Measurements from ENCODE around the gene HSD3B1.

Gene HSD3B1

DNA sequence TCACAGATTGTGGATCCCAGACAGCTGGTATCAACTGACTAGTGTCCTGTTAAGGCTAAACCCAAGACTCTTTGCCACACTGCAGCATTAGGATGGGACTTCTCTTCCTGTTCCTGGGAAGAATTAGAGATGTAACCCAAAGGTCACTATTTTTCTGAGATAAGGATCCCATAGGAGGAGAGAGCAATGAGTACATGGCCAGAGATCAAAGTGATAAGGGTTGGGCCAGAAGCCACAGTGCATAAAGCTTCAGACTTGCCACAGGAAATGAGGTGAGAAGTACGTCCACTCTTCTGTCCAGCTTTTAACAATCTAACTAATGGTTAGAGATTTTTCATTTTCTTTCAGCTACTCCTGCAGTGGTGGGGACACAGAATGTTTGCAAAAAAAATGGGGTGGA, at the start of gene HSD3B1:
HSD3B1 (plus strand) TSS at position 270 of the 400 bp plus-strand sequence. CDS start 267 bp downstream, outside the sequence.
- DNase-seq: no peak

DNA sequence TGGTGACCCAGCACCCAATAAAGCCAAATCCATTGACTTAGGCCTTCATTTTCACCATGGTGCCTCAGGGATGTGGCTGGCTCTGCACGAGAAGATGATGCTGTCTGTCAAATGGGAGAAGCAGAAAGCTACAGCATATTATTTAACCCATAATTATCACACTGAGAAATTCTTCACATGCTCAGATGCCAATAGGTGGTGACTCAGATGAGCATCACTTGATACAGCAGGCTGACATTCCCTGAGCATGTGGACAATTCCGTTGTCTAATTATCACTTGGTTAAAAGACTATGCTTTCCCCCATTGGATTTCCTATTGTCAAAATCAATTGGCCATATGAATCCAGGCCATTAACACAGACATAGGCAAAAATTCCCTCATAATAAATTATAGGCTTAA, 44.0 kb upstream of the HSD3B1 start:
- no peak for DNase-seq

DNA sequence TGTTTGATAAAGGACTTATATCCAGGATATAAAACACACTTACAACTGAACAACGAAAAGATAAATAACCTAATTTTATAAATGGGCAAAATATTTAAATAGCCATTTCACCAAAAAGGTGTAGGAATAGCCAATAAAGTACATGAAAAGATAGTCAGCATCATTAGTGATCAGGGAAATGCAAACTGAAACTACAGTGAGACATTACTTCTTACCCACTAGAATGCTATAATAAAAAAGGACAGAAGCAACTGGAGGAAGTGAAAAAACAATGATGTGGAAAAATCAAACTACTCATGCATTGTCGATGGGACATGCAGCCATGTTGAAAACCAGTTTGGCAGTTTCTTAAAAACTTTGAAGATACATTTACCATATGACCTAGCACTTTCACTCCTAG, 43.4 kb upstream of the HSD3B1 start:
- DNase-seq: no peak

DNA sequence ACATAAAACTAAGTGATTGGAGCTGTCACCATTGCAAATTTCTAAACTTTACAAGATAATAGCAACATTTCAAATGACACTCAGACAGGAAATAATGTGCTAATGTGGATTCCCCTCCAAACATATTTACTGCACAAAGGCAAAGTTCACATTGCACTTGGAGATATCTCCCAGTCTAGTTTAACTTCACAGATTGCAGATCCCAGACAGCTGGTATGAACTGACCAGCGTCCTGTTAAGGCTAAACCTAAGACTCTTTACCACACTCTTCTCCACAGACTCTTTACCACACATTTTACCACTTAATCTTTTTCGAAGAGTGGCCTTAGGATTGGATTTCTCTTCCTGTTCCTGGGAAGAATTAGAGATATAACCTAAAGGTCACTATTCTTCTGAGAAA, 40.6 kb upstream of the HSD3B1 start:
- DNase-seq: no peak

DNA sequence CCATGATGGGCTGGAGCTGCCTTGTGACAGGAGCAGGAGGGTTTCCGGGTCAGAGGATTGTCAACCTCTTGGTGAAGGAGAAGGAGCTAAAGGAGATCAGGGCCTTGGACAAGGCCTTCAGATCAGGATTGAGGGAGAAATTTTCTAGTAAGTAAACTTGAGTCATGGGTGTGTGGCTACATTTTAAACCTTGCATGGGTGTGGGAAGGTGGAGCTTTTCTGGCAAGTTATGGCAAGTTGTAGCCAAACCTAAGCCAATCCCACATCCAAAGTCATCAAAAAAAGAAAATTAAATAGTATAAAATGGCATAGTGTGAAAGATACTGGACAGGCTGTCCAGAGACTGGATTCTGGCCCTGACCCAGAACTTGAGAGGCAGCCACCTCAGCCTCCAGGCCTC, 39.8 kb upstream of the HSD3B1 start:
- DNase-seq: no peak

DNA sequence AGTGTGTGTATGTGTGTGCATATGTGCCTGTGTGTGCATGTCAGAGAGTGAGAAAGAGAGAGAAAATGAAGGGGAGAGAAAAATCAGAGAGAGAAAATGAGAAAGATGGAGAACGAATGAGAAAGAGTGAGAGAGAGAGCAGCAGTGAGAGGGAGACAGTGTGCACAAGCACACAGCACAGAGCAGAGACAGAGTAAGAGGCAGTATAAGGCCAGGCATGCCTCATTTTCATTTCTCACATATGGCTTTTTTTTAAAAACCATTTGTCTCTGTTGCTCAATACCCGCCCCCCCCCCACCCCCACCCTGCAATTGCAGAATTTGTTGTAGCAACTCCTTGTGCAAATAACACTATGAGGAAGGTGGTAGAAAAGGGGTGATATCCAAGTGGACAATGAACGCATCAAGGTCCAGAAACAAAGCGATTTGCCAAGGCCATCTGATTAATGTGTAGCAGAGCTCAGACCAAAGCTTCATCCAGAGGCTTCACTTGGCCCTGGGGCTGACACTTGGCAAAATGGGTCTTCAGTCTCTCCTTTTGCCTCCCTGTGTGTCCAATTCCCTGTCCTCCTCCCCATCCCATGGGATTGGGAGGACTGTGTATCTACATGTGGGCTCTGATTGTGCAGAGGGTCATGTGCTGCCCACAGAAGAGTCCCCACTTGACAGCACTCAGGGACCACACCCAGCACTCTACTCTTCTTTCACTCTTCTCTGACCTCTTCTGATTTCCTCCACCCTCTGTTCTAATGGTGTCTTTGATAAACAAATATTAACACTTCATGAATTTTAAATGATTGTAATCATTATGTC, 38.9 kb upstream of the HSD3B1 start:
- no peak for DNase-seq

DNA sequence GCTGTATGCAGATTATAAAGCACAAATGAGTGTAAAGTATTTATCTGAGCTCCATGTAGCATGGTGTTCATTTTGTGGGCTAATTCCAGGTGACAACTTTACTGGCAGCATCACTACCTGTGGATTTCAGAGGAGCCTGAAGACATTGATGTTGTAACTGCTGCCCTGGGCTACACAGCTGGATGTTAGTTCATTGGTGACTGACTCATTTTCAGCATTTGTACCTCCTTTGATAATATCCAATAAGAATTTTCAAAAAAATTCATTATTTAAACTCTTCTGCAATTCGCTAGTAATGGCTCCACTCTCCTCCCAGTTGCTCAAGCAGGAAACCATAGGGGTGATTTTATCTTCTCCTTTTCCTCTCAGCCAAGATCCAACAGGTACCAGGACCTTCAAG, 37.3 kb upstream of the HSD3B1 start:
- no peak for DNase-seq

DNA sequence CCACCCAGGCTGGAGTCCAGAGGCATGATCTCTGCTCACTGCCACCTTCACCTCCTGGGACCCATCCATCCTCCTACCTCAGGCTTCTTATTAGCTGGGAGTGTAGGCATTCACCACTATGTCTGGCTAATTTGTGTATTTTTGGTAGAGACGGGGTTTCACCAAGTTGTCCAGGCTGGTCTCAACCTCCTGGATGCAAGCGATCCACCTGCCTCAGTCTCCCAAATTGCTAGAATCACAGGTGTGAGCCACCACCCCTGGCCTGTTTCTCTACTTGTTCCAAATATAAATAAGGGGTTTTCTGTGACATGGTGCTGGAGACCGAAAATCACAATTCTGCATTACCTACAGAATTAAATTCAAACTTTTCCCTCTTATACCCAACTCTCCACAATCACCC, 36.6 kb upstream of the HSD3B1 start:
- no peak for DNase-seq

DNA sequence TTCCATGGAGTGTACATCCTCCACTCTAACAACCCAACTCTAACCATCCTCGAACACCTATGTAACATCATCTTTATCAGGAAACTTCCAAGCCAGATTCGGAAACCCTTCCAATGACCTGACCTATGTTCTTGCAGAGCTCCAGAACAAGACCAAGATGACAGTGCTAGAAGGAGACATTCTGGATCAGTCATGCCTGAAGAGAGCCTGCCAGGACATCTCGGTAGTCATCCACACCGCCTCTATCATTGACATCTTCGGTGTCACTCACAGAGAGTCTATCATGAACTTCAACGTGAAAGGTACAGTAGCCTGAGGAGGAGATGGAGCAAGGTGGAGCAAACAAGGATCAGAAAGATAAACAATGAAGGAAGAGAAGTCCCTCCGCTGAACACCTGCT, 36.1 kb upstream of the HSD3B1 start:
- DNase-seq: no peak

DNA sequence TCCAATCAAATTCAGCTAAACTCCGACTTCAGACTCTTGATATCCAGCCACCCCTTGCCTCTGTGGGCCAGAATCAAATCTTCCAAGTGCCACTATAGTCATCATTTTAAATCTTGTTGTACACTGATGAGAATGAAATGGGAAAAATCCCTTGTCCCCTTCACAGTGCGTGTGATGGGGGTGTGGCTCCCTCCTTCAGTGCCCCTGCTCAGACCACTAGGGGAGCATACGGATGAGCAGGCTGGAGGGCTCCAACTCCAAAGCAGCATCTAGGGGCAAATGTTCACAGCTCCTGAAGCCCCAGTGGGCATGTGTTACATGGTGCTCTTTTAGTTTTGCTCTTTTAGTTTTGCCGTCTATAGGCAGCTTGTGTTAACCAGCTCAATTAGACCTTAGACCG, 35.4 kb upstream of the HSD3B1 start:
- DNase-seq: no peak

DNA sequence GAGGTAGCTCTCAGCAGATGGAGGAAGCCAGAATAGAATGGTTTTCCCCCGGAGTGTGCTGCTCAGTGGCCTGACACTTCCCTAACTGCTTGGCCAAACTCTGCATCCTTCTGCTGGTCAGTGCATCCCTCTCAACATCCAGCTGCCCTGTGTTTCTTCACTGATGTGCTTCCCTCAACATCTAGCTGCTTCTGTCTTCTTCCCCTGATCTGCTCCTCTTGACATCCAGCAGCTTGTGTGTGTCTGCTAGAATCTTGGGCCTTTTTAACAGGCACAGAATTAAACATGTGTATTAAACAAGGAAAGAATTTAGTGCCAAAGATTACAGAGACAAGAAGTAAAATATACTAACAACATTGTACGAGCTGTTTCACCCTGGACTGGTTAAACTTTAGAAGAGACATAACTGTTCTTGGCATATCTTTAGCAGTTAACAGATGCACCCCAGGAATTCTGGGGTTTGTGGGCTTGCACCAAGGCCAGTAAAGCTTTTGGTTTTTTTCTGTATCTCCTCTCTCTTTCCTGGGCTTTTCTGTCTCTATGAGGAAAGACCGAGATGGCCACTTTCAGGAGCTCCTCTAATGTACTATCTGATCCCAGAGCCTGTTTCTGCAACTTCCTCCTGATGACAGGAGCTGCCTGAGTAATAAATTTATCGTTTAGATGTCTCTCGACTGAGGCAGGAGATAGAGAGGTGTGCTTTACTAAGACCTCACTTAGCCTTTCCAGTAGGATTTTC, 34.8 kb upstream of the HSD3B1 start:
- no peak for DNase-seq

DNA sequence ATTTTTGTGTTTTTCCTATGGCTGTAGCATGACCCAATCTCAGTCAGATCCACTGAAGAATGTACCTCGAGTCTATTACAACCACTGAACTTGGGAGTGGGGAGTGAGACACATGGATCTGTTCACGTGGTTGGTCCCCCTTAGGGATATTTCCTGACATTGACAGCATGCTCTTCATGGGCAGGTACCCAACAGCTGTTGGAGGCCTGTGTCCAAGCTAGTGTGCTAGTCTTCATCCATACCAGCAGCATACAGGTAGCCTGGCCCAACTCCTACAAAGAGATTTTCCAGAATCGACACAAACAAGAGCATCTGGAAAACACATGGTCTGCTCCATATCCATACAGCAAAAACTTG, 34.2 kb upstream of the HSD3B1 start:
- no peak for DNase-seq

DNA sequence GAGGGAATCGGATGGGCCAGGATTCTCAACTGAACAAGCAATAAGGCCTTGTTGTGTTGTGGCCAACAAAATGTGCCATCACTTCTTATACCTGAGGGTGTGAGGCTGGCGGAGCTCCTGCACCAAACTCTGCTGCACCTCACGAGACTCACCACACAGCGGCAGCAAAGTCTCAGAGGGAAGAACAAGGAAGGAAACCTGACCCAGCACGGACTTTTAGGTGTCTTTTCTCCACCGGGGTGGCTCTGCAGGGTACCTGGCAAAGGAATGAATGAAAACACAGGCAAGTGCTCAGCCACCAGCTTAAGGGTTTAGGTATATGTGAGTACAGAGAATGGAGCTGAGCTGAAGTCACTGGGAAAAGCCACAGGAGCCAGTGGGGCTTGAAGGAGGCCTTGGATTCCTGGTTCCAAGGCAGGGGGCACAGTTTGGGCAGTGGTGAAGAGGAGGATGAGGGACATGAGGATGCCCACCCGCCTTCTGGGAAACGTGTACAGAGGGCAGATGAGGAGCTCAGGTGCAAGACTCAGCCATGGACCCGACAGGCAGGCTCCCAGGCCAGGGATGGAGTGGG, 31.1 kb upstream of the HSD3B1 start:
- DNase-seq: no peak

DNA sequence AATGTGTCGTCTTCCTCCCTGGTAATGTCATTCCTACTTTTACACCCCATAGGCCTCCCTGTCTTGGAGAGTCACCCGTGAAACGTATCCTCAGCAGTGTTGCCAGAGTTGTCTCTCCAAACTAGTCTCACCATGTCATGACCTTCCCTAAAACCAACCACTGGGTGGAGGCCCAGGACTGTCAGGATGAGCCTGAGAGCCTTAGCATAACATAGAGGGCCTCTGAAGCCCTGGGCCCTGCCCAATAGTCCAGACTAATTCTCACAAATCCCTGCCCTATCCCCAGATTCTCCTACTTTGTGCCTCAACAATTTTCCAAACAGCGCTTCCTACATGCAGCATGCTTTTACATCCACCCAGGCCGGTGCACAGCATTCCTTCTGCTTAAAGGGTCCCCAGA, 29.3 kb upstream of the HSD3B1 start:
- DNase-seq: no peak

DNA sequence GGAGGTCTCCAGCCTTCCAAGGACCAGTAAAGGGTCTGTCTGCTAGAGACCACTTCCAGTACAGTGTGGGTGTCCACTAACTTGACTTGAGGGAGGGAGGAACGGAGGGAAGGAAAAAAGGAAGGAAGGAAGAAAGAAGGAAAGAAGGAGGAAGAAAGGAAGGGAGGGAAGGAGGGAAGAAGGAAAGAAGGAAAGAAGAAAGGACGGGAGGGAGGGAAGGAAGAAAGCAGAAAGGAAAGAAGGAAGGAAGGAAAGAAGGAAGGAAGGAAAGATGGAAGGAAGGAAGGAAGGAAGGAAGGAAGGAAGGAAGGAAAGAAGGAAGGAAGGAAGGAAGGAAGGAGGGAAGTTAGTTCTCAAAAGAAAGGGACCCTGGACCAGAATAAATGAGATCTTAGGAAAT, 26.8 kb upstream of the HSD3B1 start:
- DNase-seq: no peak

DNA sequence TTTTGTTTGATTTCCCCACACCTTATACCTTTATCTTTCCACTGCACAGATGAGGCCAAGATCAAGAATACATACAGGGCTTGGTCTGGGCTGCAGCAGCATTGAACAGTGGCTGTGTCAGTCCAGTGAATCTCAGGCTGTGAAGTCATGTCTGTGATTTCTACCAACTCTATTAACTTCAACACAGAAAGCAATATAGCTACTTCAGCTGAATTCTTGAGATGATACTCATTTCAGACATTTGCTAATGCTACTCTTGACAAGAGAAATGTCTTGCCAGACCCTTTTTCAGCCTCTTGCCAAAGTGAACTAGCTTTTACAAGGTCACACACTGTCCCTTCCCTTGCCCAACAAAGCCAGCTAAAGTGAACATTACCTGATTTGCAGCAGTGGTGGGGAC, 25.1 kb upstream of the HSD3B1 start:
- no peak for DNase-seq

DNA sequence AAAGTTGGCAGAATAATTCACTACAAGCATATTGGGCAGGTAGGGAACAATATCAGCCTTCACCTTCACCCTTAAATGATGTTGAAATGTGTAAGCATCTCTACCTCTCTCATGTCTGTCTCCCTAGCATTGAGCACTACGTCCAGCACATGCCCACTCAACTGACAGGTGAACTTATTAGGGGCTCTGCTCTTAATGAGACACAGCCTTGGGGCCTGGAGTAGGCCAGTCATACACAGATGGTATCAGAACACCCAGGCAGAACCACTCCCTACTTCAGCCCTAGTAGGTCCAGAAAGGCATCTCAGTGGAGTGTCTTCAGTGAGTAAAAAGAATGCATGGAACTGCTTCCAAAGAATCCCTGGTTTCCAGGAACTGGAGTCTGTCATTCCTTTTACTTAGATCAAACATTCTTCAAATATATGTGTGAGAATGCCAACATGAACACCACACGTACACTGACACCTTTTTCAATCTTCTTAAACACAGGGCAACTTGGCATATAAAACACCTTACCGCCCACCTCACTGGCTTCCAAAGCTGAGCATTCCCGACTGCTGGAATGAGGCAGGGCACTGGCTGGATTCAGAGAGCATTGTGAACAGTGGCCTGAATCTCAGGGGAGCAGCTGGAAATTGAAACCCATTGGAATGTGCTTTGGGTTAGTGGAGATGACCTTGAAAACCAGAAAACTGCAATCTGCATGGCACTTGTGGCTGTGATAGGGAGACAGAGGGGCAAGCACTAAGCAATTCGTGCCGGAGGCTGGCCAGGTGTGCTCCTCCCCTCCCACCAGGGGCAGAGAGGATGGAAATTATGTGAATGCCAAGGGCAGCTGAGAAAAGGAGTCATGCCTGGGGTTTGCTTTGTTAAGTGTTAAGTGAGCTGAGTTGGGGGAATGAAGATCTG, 24.2 kb upstream of the HSD3B1 start:
- no peak for DNase-seq

DNA sequence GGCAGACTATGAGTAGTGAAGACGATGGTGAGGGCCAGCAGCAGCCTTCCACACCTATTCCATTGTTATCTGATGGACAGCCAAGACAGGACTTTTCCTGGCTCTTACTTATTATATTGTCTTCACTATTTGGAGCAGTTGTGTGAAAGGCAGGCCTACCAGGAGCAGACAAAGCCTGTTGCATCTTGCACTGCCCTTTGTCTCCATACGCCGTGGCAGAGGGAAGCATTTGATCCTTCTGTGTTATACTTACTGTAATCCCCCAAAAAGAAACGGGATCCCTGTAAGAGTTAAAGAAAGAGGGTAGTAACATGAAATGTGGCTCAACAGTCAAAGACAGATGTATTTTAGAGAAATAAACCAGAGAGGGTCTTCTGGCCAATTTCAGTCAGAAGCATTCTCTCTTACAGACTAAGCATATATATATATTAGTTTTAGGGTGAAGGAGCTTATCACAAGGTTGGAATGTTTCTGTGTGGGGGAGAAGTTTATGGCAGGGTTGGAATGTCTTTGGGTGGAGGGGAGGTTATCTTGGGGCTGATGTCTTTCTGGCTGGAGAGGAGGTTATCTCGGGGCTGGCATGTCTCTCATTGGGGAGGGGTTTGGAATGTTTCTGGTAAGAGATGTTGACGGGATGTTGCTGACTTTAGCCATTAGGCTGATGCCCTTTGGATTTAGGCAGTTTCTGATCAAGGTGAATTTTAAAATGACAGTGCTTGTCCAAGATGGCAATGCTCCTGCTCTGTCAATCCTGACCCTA, 23.4 kb upstream of the HSD3B1 start:
- no peak for DNase-seq

DNA sequence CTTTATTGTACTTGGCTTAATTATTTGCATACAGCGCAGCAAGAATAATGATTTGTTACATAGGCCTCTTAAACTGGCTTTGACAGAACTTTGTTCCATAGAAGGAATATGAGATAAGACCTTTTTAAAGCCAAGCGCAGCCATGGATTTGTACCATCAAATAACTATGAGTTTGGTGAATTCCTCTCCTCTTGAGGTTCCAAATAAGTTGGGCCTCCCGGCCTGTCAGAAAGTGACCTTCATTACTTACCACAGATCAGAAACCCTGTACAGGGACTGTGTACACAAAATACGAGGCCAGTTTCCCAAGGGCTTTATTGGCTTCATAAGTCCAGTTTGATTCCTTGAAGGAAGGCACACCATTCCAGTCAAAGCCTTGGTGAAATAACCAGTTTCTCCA, 21.8 kb upstream of the HSD3B1 start:
- DNase-seq: no peak

DNA sequence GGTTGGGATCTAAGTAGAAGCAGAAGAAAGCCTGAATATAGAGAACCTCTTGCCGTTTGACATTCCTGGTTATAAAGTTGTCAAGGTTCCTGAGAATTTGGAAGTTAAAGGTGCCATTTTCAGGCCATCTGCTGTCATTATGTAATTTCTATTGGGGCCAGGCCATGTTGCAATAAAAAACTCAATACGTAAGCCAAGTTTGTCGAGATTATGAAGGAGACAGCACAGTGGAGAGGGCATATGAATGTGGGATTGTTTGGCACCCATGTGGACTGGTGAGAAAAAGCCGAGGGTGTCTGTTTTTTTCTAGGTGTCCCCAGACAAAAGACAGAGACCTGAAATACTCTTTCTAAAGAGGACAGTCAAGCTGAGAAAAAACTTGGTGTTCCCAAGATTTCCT, 18.8 kb upstream of the HSD3B1 start:
- DNase-seq: no peak

DNA sequence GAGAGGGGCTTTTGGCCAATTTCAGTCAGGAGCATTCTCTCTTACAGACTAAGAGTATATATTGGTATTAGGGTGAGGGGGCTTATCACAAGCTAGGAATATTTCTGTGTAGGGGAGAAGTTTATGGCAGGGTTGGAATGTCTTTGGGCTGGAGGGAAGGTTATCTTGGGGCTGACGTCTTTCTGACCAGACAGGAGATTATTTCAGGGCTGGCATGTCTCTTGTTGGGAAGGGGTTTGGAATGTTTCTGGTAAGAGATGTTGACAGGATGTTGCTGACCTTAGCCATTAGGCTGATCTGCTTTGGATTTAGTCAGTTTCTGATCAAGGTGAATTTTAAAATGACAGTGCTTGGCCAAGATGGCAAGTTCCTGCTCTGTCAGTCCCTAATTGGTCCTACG, 17.8 kb upstream of the HSD3B1 start:
- DNase-seq: no peak

DNA sequence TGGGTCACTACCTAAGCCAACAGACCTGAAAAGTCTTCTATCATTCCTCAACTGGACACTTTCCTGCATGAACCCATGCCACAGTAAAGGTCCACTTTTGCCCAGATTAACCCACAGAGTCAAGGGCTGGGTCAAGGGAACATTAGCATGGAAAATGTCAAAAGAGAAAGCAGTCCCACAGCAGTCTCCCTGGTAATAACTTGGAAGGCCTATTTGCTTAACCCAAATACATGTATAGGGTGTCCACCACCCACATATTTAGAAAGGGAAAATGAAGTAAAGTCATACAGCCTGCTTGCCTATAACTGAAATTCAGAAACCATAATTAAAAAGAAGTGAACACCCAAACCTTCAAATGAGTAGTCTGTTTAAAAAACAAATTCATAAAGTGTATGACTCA, 16.1 kb upstream of the HSD3B1 start:
- DNase-seq: no peak

DNA sequence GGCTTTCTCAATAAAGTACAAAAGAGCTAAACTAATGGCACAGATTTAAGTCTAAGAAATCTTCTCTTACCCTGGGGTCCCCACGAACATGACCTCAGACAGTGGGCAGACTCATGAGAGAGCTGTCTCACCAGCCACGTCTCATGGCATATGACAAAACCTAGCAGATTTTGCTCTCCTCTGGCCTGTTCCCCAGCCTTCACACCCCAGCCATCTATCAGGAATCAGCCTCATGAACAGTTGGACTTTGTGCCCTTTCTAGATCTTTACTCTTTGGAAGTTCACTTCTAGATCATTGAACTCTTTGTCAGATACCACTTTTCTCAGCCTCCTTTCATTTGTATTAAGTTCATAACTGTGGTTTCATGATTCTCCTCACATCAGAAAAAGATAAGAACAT, 14.2 kb upstream of the HSD3B1 start:
- no peak for DNase-seq

Data from NCI-H1436 treated with DMSO at 0.1 percent for 48 hours (cell line).